Ovary (tissue), 3 donors: ENCODE measurements around the gene LIPC.

ENCODE experiments used
- CTCF ChIP-seq, 3 donors: fragments of 450-650 bp in 2 of 3; fragments of 200-600 bp in 1 of 3; IDR thresholded peaks; one replicate each; pipeline versions ENCODE4 v1.5.1 to v1.8.0; 2016 to 2022; ENCODE audit warnings: antibody characterized with exemption in 3 of 3, mild to moderate bottlenecking in 1 of 3
- POLR2A ChIP-seq: fragments of 450-650 bp; IDR thresholded peaks from one replicate; pipeline ENCODE4 v1.6.1; 2017; ENCODE audit warnings: antibody characterized with exemption, mild to moderate bottlenecking, moderate library complexity
- donor health status: DM: no; HTN: no; CAD: no.

- no peak for TF ChIP-seq CTCF (IDR thresholded peaks at IDR 0.05)
- TF ChIP-seq POLR2A = no peak
Observed at GRCh38 chr15:58587486-58587885, 155.7 kb downstream of the LIPC start.
